B cell (primary cell): ENCODE measurements around the gene GSX2.

Source experiments
- CTCF ChIP-seq: fragments of 200-600 bp; IDR thresholded peaks from one replicate; pipeline ENCODE4 v1.8.0; 2022; ENCODE audit warnings: antibody characterized with exemption, mild to moderate bottlenecking
- EZH2 ChIP-seq: IDR thresholded peaks from 2 replicates; pipeline ENCODE4 v1.6.1; 2012; ENCODE audit warnings: borderline replicate concordance, low read depth, mild to moderate bottlenecking, moderate library complexity, low read length; ENCODE audit not compliant: insufficient read depth, poor library complexity, severe bottlenecking

- TF ChIP-seq EZH2 (no peak), CTCF (no peak)
Measured at GRCh38 chr4:54082168-54082567, 17.8 kb upstream of the GSX2 start.
